ENCODE data around the gene GRK5.

Gene GRK5

GRCh38 chr10:119248184-119248583 is 40.8 kb downstream of the GRK5 start:
- no peak overlapping the region for H3K4me3 ChIP-seq (ENCODE audit: low read length)
- H3K4me1 ChIP-seq (ENCODE audit: control insufficient read depth, insufficient read depth, low read length): peaks cover 46% of the 10 kb centered on the region
- H3K27me3 ChIP-seq (ENCODE audit: control insufficient read depth, insufficient read depth, low read length): no peaks in the 10 kb centered on the region
- no peaks in the 10 kb centered on the region for H3K36me3 ChIP-seq (ENCODE audit: control insufficient read depth, insufficient read depth, low read length)
- peak overlapping the region; percentile 23 for H3K27ac ChIP-seq (ENCODE audit: low read depth, low read length)
- H3K9ac ChIP-seq (ENCODE audit: low read length): no peak overlapping the region

GRCh38 chr10:119248681-119249080 is 41.3 kb downstream of the GRK5 start:
- Histone ChIP-seq H3K27me3 (ENCODE audit: control insufficient read depth, insufficient read depth, low read length) (no peaks in the 10 kb centered on the region), H3K36me3 (ENCODE audit: control insufficient read depth, insufficient read depth, low read length) (no peaks in the 10 kb centered on the region), H3K9ac (ENCODE audit: low read length) (no peak overlapping the region), H3K4me3 (ENCODE audit: low read length) (no peak overlapping the region), H3K4me1 (ENCODE audit: control insufficient read depth, insufficient read depth, low read length) (peaks cover 51% of the 10 kb centered on the region), H3K27ac (ENCODE audit: low read depth, low read length) (no peak overlapping the region)

GRCh38 chr10:119250641-119251314 is 43.4 kb downstream of the GRK5 start:
- Histone ChIP-seq H3K4me1 (ENCODE audit: control insufficient read depth, insufficient read depth, low read length) (peaks cover 58% of the 10 kb centered on the region), H3K4me3 (ENCODE audit: low read length) (no peak overlapping the region), H3K27ac (ENCODE audit: low read depth, low read length) (peak overlapping the region; percentile 93), H3K36me3 (ENCODE audit: control insufficient read depth, insufficient read depth, low read length) (no peaks in the 10 kb centered on the region), H3K27me3 (ENCODE audit: control insufficient read depth, insufficient read depth, low read length) (no peaks in the 10 kb centered on the region), H3K9ac (ENCODE audit: low read length) (no peak overlapping the region)

GRCh38 chr10:119251315-119251708 is 43.9 kb downstream of the GRK5 start:
- Histone ChIP-seq H3K27ac (ENCODE audit: low read depth, low read length) (peak overlapping the region; percentile 93), H3K36me3 (ENCODE audit: control insufficient read depth, insufficient read depth, low read length) (no peaks in the 10 kb centered on the region), H3K9ac (ENCODE audit: low read length) (no peak overlapping the region), H3K4me3 (ENCODE audit: low read length) (no peak overlapping the region), H3K27me3 (ENCODE audit: control insufficient read depth, insufficient read depth, low read length) (no peaks in the 10 kb centered on the region), H3K4me1 (ENCODE audit: control insufficient read depth, insufficient read depth, low read length) (peaks cover 58% of the 10 kb centered on the region)

- Histone ChIP-seq H3K36me3 (ENCODE audit: control insufficient read depth, insufficient read depth, low read length) (no peaks in the 10 kb centered on the region), H3K27me3 (ENCODE audit: control insufficient read depth, insufficient read depth, low read length) (no peaks in the 10 kb centered on the region), H3K4me1 (ENCODE audit: control insufficient read depth, insufficient read depth, low read length) (peaks cover 51% of the 10 kb centered on the region), H3K27ac (ENCODE audit: low read depth, low read length) (peak overlapping the region; percentile 93), H3K4me3 (ENCODE audit: low read length) (peak overlapping the region; percentile 26), H3K9ac (ENCODE audit: low read length) (no peak overlapping the region)
These were observed 44.7 kb downstream of the GRK5 start for GRCh38 chr10:119252051-119252465.

- Histone ChIP-seq H3K27ac (ENCODE audit: low read depth, low read length) (peak overlapping the region; percentile 93), H3K27me3 (ENCODE audit: control insufficient read depth, insufficient read depth, low read length) (no peaks in the 10 kb centered on the region), H3K9ac (ENCODE audit: low read length) (no peak overlapping the region), H3K36me3 (ENCODE audit: control insufficient read depth, insufficient read depth, low read length) (no peaks in the 10 kb centered on the region), H3K4me1 (ENCODE audit: control insufficient read depth, insufficient read depth, low read length) (peaks cover 45% of the 10 kb centered on the region), H3K4me3 (ENCODE audit: low read length) (peak overlapping the region; percentile 20)
These were observed 45.2 kb downstream of the GRK5 start for GRCh38 chr10:119252470-119253151.

- H3K4me3 ChIP-seq (ENCODE audit: low read length): no peak overlapping the region
- H3K27me3 ChIP-seq (ENCODE audit: control insufficient read depth, insufficient read depth, low read length): no peaks in the 10 kb centered on the region
- H3K4me1 ChIP-seq (ENCODE audit: control insufficient read depth, insufficient read depth, low read length): peaks cover 47% of the 10 kb centered on the region
- no peaks in the 10 kb centered on the region for H3K36me3 ChIP-seq (ENCODE audit: control insufficient read depth, insufficient read depth, low read length)
- no peak overlapping the region for H3K9ac ChIP-seq (ENCODE audit: low read length)
- H3K27ac ChIP-seq (ENCODE audit: low read depth, low read length): peak overlapping the region; percentile 93
These were observed 46.2 kb downstream of the GRK5 start for GRCh38 chr10:119253433-119254174.

- Histone ChIP-seq H3K9ac (ENCODE audit: low read length) (no peak overlapping the region), H3K4me1 (ENCODE audit: control insufficient read depth, insufficient read depth, low read length) (peaks cover 47% of the 10 kb centered on the region), H3K27ac (ENCODE audit: low read depth, low read length) (peak overlapping the region; percentile 93)
These were observed 47.0 kb downstream of the GRK5 start for GRCh38 chr10:119254335-119254734.

GRCh38 chr10:119256030-119256429 is 48.7 kb downstream of the GRK5 start:
- peak overlapping the region; percentile 48 for H3K27ac ChIP-seq (ENCODE audit: low read depth, low read length)
- H3K9ac ChIP-seq (ENCODE audit: low read length): no peak overlapping the region
- H3K36me3 ChIP-seq (ENCODE audit: control insufficient read depth, insufficient read depth, low read length): no peaks in the 10 kb centered on the region
- H3K4me1 ChIP-seq (ENCODE audit: control insufficient read depth, insufficient read depth, low read length): peaks cover 34% of the 10 kb centered on the region
- H3K27me3 ChIP-seq (ENCODE audit: control insufficient read depth, insufficient read depth, low read length): no peaks in the 10 kb centered on the region
- H3K4me3 ChIP-seq (ENCODE audit: low read length): no peak overlapping the region

More at GRCh38 chr10:119254335-119254734, 47.0 kb downstream of the GRK5 start:
- Histone ChIP-seq H3K4me3 (ENCODE audit: low read length) (no peak overlapping the region), H3K27me3 (ENCODE audit: control insufficient read depth, insufficient read depth, low read length) (no peaks in the 10 kb centered on the region), H3K36me3 (ENCODE audit: control insufficient read depth, insufficient read depth, low read length) (no peaks in the 10 kb centered on the region)

- Histone ChIP-seq H3K27me3 (ENCODE audit: control insufficient read depth, insufficient read depth, low read length) (no peaks in the 10 kb centered on the region), H3K27ac (ENCODE audit: low read depth, low read length) (no peak overlapping the region), H3K9ac (ENCODE audit: low read length) (no peak overlapping the region), H3K4me3 (ENCODE audit: low read length) (no peak overlapping the region), H3K36me3 (ENCODE audit: control insufficient read depth, insufficient read depth, low read length) (no peaks in the 10 kb centered on the region), H3K4me1 (ENCODE audit: control insufficient read depth, insufficient read depth, low read length) (peaks cover 27% of the 10 kb centered on the region)
These were observed 49.5 kb downstream of the GRK5 start for GRCh38 chr10:119256897-119257296.

GRCh38 chr10:119257899-119258419 is 50.6 kb downstream of the GRK5 start:
- H3K27ac ChIP-seq (ENCODE audit: low read depth, low read length): no peak overlapping the region

GRCh38 chr10:119259345-119259744 is 52.0 kb downstream of the GRK5 start:
- Histone ChIP-seq H3K27ac (ENCODE audit: low read depth, low read length) (no peak overlapping the region), H3K4me1 (ENCODE audit: control insufficient read depth, insufficient read depth, low read length) (peaks cover 2% of the 10 kb centered on the region)

More at GRCh38 chr10:119257899-119258419, 50.6 kb downstream of the GRK5 start:
- H3K27me3 ChIP-seq (ENCODE audit: control insufficient read depth, insufficient read depth, low read length): no peaks in the 10 kb centered on the region
- H3K4me1 ChIP-seq (ENCODE audit: control insufficient read depth, insufficient read depth, low read length): peaks cover 16% of the 10 kb centered on the region
- no peak overlapping the region for H3K4me3 ChIP-seq (ENCODE audit: low read length)
- H3K9ac ChIP-seq (ENCODE audit: low read length): no peak overlapping the region
- H3K36me3 ChIP-seq (ENCODE audit: control insufficient read depth, insufficient read depth, low read length): no peaks in the 10 kb centered on the region

More at GRCh38 chr10:119259345-119259744, 52.0 kb downstream of the GRK5 start:
- H3K36me3 ChIP-seq (ENCODE audit: control insufficient read depth, insufficient read depth, low read length): no peaks in the 10 kb centered on the region
- no peak overlapping the region for H3K4me3 ChIP-seq (ENCODE audit: low read length)
- H3K27me3 ChIP-seq (ENCODE audit: control insufficient read depth, insufficient read depth, low read length): no peaks in the 10 kb centered on the region
- H3K9ac ChIP-seq (ENCODE audit: low read length): no peak overlapping the region
